Caco-2 (cell line): ENCODE data around the gene CALHM2. TPM values are rescaled to one million over a fixed set of nuclear protein-coding genes. Genes with fewer than 3 reads are reported as not detected.

Experiments used
- BruUV-seq: library from RNA; stranded (reverse); fragments of 400-500 nt; replicated peaks from 2 replicates; lab custom pipeline; 2021; lab: Mats Ljungman, UMichigan
- CTCF ChIA-PET: fragments of 300-600 bp; sonication (Branson Sonifier 250); formaldehyde crosslinking; loops from one replicate; lab custom pipeline; 2022; ENCODE audit warnings: antibody characterized with exemption; lab: Charles Lee
- POLR2A ChIA-PET: fragments of 300-600 bp; sonication (Branson Sonifier 250); formaldehyde crosslinking; loops from one replicate; lab custom pipeline; 2022; ENCODE audit warnings: antibody characterized with exemption; lab: Charles Lee
- DNase-seq, 2 experiments: peaks; one replicate each; pipeline versions ENCODE4 v3.0.0 to v3.0.0-alpha.2; 2020 to 2022
- H3K27me3 ChIP-seq: replicated peaks from 2 replicates; pipeline ENCODE4 v1.6.0; 2011; ENCODE audit warnings: low read length; ENCODE audit not compliant: control insufficient read depth, insufficient read depth
- H3K36me3 ChIP-seq: 2 replicates; pipeline ENCODE4 v1.5.1; 2011; ENCODE audit warnings: low read length; ENCODE audit not compliant: control insufficient read depth, insufficient read depth
- H3K4me1 ChIP-seq: fragments of 250-450 bp; sonication (Bioruptor Pico); 2 replicates; pipeline ENCODE4 v1.5.1; 2020; ENCODE audit warnings: mild to moderate bottlenecking
- H3K4me3 ChIP-seq: 2 replicates; pipeline ENCODE4 v1.5.1; 2011; ENCODE audit warnings: low read depth, mild to moderate bottlenecking, control low read depth, low read length
- H3K9me3 ChIP-seq: fragments of 250-450 bp; sonication (Bioruptor Pico); 2 replicates; pipeline ENCODE4 v1.5.1; 2020; ENCODE audit warnings: mild to moderate bottlenecking, moderate library complexity
- H3K27ac Mint-ChIP-seq: one replicate; pipeline ENCODE4 v1.8.0; 2022; ENCODE audit warnings: mixed read lengths; ENCODE audit not compliant: unreplicated experiment
- H3K27me3 Mint-ChIP-seq: one replicate; pipeline ENCODE4 v1.8.0; 2022; ENCODE audit warnings: mixed read lengths; ENCODE audit not compliant: insufficient read depth, unreplicated experiment
- H3K36me3 Mint-ChIP-seq: one replicate; pipeline ENCODE4 v1.8.0; 2022; ENCODE audit warnings: mild to moderate bottlenecking, mixed read lengths; ENCODE audit not compliant: insufficient read depth, unreplicated experiment
- H3K4me1 Mint-ChIP-seq: one replicate; pipeline ENCODE4 v1.8.0; 2022; ENCODE audit warnings: low read depth, mixed read lengths; ENCODE audit not compliant: unreplicated experiment
- H3K4me3 Mint-ChIP-seq: one replicate; pipeline ENCODE4 v1.8.0; 2022; ENCODE audit warnings: mild to moderate bottlenecking, moderate library complexity, mixed read lengths; ENCODE audit not compliant: unreplicated experiment
- H3K9me3 Mint-ChIP-seq: one replicate; pipeline ENCODE4 v1.8.0; 2022; ENCODE audit warnings: mixed read lengths; ENCODE audit not compliant: unreplicated experiment
- intact Hi-C: fragments of 100-400 bp; cut with micrococcal nuclease; formaldehyde crosslinking; loops from one replicate; pipeline ENCODE4 v1.10.0; 2022; ENCODE audit not compliant: unreplicated experiment
- total RNA-seq: library from RNA; stranded (reverse); gene quantifications from 2 replicates; pipeline ENCODE4 v1.2.3, GENCODE V29; 2022
- TF ChIP-seq, protein P1 (sequence below), 2 experiments: fragments of 200-600 bp in 1 of 2; IDR thresholded peaks; 1 replicate in 1 of 2; 2 replicates in 1 of 2; pipeline versions ENCODE4 v1.5.1 to v1.8.0; 2011 to 2022; ENCODE audit warnings: antibody characterized with exemption in 1 of 2, control low read depth in 1 of 2, inconsistent platforms in 1 of 2, low read depth in 1 of 2, low read length in 1 of 2, mild to moderate bottlenecking in 1 of 2, moderate library complexity in 1 of 2; ENCODE audit not compliant: insufficient read depth in 1 of 2, severe bottlenecking in 1 of 2, unreplicated experiment in 1 of 2

CALHM2 gene
- total RNA-seq, 1 experiment from 2014 or later, result 0.52 TPM

DNA sequence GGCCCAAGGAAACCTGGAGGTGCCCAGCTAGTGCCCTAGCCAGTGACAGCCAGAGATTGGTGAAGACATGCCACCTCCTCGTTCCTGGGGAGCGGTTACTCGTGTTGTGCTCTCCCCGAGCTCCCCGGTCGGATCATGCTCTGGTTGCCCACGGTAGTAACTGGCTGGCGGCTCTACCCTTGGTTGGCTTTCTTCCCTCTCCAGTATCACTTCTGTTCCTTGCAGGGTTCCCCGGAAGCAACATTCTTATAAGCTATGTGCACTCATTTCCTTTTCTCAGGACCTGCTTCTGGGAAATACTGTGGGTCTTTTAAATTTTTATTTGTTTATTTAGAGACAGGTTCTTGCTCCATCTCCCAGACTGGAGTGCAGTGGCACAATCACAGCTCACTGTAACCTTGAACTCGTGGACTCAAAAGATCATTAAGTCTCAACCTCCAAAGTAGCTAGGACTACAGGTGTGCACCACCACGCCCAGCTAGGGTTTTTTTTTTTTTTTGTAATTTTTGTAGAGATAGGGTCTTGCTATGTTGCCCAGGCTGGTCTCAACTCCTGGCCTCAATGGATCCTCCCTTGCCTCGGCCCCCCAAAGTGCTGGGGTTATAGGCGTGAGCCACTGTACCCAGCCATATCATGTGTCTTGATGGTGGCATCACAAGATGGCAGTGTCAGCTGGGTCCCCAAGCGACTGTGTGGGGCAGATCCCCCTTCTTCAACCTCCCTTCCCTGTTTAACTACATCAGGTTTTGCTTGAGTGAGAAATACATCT lies 13.4 kb upstream of the CALHM2 start:
- no peaks in the 10 kb centered on the region for H3K4me1 ChIP-seq
- intact Hi-C loops, result no loop called here
- TF ChIP-seq, protein P1, sequence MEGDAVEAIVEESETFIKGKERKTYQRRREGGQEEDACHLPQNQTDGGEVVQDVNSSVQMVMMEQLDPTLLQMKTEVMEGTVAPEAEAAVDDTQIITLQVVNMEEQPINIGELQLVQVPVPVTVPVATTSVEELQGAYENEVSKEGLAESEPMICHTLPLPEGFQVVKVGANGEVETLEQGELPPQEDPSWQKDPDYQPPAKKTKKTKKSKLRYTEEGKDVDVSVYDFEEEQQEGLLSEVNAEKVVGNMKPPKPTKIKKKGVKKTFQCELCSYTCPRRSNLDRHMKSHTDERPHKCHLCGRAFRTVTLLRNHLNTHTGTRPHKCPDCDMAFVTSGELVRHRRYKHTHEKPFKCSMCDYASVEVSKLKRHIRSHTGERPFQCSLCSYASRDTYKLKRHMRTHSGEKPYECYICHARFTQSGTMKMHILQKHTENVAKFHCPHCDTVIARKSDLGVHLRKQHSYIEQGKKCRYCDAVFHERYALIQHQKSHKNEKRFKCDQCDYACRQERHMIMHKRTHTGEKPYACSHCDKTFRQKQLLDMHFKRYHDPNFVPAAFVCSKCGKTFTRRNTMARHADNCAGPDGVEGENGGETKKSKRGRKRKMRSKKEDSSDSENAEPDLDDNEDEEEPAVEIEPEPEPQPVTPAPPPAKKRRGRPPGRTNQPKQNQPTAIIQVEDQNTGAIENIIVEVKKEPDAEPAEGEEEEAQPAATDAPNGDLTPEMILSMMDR (IDR thresholded peaks at IDR 0.05; ENCODE audit: insufficient read depth in 1 of 2, low read depth in 1 of 2, low read length in 1 of 2, severe bottlenecking in 1 of 2, unreplicated experiment in 1 of 2), result no peak
- peaks cover 7% of the 10 kb centered on the region for H3K4me1 Mint-ChIP-seq
- H3K9me3 Mint-ChIP-seq, result no peaks in the 10 kb centered on the region
- DNase-seq, result no peak
- H3K36me3 Mint-ChIP-seq, result no peaks in the 10 kb centered on the region
- no peaks in the 10 kb centered on the region; the same call in 1 of the 2 replicates for H3K27me3 ChIP-seq
- no peak overlapping the region for H3K27ac Mint-ChIP-seq
- no peak overlapping the region for H3K4me3 ChIP-seq
- H3K4me3 Mint-ChIP-seq, result no peak overlapping the region
- no TSS peak for BruUV-seq
- POLR2A ChIA-PET, result interaction anchor here (0.6 kb wide), 1 partner anchor 422 kb away, joined by 7 read pairs; no protein-coding TSS in a partner anchor
- H3K36me3 ChIP-seq, result no peaks in the 10 kb centered on the region
- CTCF ChIA-PET, result interaction anchor here (0.7 kb wide), 1 partner anchor 78 kb away, joined by 3 read pairs; no protein-coding TSS in a partner anchor
- H3K9me3 ChIP-seq, result no peaks in the 10 kb centered on the region
- H3K27me3 Mint-ChIP-seq, result no peaks in the 10 kb centered on the region

GRCh38 chr10:103463499-103463898 lies 11.3 kb upstream of the CALHM2 start:
- H3K4me3 ChIP-seq, result no peak overlapping the region
- intact Hi-C loops, result no loop called here
- no peaks in the 10 kb centered on the region for H3K36me3 Mint-ChIP-seq
- POLR2A ChIA-PET, result no interaction called here
- no peaks in the 10 kb centered on the region for H3K36me3 ChIP-seq
- no peak overlapping the region for H3K27ac Mint-ChIP-seq
- no TSS peak for BruUV-seq
- CTCF ChIA-PET, result no interaction called here
- H3K4me1 ChIP-seq, result no peaks in the 10 kb centered on the region
- H3K4me3 Mint-ChIP-seq, result no peak overlapping the region
- TF ChIP-seq, protein P1 (IDR thresholded peaks at IDR 0.05; ENCODE audit: insufficient read depth in 1 of 2, low read depth in 1 of 2, low read length in 1 of 2, severe bottlenecking in 1 of 2, unreplicated experiment in 1 of 2), result no peak
- H3K4me1 Mint-ChIP-seq, result peaks cover 7% of the 10 kb centered on the region
- no peaks in the 10 kb centered on the region for H3K27me3 ChIP-seq
- H3K27me3 Mint-ChIP-seq, result no peaks in the 10 kb centered on the region
- no peak for DNase-seq
- H3K9me3 Mint-ChIP-seq, result no peaks in the 10 kb centered on the region
- H3K9me3 ChIP-seq, result no peaks in the 10 kb centered on the region

GRCh38 chr10:103459615-103460014 lies 7.4 kb upstream of the CALHM2 start:
- TF ChIP-seq, protein P1 (IDR thresholded peaks at IDR 0.05; ENCODE audit: insufficient read depth in 1 of 2, low read depth in 1 of 2, low read length in 1 of 2, severe bottlenecking in 1 of 2, unreplicated experiment in 1 of 2), result no peak
- Mint-ChIP-seq H3K36me3 (no peaks in the 10 kb centered on the region), H3K9me3 (no peaks in the 10 kb centered on the region), H3K27me3 (no peaks in the 10 kb centered on the region), H3K27ac (no peak overlapping the region), H3K4me3 (no peak overlapping the region), H3K4me1 (no peaks in the 10 kb centered on the region)
- no peaks in the 10 kb centered on the region for H3K27me3 ChIP-seq
- intact Hi-C loops, result no loop called here
- no peaks in the 10 kb centered on the region for H3K36me3 ChIP-seq
- ChIA-PET CTCF (no interaction called here), POLR2A (no interaction called here)
- no peaks in the 10 kb centered on the region for H3K4me1 ChIP-seq
- H3K9me3 ChIP-seq, result no peaks in the 10 kb centered on the region
- no peak for DNase-seq
- BruUV-seq, result no TSS peak
- H3K4me3 ChIP-seq, result no peak overlapping the region
